ENCODE data around the gene KIFAP3.
"Not testable (repeated sequence)": the region's sequence is repeated elsewhere in the genome, so short reads cannot be mapped to it uniquely, and the experiment has no call there.

DNA sequence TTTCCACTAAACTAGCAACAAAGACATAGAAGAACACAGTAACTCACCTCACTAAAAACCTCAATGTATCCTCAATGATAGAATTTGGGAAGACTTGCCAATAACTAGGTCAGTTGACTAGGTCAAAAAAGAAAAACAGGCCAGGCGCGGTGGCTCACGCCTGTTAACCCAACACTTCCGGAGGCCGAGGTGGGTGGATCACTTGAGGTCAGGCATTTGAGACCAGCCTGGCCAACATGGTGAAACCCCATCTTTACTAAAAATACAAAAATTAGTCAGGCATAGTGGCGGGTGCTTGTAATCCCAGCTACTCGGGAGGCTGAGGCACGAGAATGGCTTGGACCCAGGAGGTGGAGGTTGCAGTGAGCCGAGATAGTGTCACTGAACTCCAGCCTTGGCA lies 156.3 kb downstream of the KIFAP3 start:
- TF ChIP-seq, protein P1, sequence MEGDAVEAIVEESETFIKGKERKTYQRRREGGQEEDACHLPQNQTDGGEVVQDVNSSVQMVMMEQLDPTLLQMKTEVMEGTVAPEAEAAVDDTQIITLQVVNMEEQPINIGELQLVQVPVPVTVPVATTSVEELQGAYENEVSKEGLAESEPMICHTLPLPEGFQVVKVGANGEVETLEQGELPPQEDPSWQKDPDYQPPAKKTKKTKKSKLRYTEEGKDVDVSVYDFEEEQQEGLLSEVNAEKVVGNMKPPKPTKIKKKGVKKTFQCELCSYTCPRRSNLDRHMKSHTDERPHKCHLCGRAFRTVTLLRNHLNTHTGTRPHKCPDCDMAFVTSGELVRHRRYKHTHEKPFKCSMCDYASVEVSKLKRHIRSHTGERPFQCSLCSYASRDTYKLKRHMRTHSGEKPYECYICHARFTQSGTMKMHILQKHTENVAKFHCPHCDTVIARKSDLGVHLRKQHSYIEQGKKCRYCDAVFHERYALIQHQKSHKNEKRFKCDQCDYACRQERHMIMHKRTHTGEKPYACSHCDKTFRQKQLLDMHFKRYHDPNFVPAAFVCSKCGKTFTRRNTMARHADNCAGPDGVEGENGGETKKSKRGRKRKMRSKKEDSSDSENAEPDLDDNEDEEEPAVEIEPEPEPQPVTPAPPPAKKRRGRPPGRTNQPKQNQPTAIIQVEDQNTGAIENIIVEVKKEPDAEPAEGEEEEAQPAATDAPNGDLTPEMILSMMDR (IDR thresholded peaks at IDR 0.05), result not testable (repeated sequence)
- TF ChIP-seq POLR2A, POLR2AphosphoS5 (IDR thresholded peaks at IDR 0.05): not testable (repeated sequence)

All from prostate gland (tissue), 2 donors.